HG02852 (cell line): ENCODE data around the gene H6PD.
"Not testable (repeated sequence)": the region's sequence is repeated elsewhere in the genome, so short reads cannot be mapped to it uniquely, and the experiment has no call there.

ENCODE experiments used
- ATAC-seq: cut with Tn5 transposase; IDR thresholded peaks from one replicate; pipeline ENCODE4 v1.9.1; 2021; ENCODE audit warnings: mild to moderate bottlenecking, moderate library complexity; ENCODE audit not compliant: unreplicated experiment

H6PD gene

DNA sequence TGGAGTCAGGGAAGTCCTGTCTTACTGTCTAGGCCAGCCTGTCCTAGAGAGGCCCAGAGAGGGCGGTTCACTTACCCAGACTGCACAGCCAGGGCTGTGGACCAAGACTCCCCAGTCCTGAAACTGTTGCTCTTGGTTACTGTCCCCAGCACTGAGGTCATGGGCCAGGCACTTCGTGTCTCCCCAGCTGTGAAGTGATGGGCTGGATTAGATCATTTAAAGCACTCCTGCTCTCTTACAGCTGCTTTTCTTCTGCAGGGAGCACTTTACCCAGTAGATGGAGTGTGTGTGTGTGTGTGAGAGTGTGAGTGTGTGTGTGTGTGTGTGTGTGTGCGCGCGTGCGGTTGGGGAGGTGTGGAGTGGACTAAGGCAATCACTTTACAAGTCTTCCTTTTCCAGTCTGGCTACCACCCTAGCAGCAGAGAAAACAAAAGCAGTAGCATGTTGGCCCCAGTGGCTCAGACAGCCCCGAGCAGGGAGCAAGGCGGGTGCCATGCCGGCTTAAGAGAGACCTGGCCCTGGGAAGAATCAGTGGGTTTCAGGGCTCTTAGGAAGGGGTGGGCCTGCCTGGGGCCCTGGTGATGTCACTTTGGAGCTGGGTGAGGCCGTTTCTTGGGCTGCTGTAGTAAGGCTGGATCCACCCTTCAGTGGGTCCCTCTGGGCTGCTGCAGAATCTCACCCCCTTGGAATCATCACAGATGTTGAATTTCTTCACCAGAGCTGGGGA lies 60.5 kb downstream of the H6PD start:
- ATAC-seq: no peak

- ATAC-seq: no peak
Observed at GRCh38 chr1:9295884-9296283, 61.3 kb downstream of the H6PD start.

GRCh38 chr1:9296850-9297249 lies 62.3 kb downstream of the H6PD start:
- ATAC-seq: no peak

DNA sequence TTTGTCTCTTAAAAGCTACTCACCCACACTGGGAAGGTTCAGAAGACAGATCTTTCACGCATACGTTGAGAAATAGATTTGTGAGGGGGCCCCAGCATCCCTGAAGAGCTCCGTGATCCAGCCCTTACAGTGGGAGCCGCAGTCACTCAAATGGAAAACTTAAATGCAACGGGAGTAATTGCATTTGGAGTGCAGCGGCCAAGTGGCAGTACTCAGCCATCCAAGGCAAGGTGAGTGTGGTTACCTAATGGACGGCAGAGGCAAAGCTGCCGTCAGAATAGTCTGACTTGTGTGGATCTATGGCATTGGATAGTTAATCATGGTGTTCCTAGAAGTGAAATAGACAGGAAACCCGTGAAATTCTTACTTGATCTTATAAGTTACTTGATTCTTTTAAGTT lies 63.3 kb downstream of the H6PD start:
- no peak for ATAC-seq

DNA sequence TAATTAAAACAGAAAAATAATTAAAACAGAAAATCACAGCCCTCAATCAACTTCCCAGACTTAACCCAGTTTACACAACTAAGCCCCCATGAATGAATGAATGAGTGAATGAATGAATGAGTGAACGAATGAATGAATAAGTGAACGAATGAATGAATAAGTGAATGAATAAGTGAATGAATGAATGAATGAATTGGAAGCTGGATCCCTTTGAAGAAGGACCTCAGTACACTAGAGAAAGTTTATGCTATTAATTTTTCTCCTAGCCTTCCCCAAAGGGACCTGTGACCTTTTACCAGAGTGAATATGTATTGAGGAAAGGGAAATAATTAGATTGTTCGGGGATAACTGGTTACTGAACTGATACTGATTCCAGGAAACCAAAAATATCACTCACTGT lies 63.7 kb downstream of the H6PD start:
- no peak for ATAC-seq

- ATAC-seq: not testable (repeated sequence)
Observed at GRCh38 chr1:9299571-9300541, 65.3 kb downstream of the H6PD start.

DNA sequence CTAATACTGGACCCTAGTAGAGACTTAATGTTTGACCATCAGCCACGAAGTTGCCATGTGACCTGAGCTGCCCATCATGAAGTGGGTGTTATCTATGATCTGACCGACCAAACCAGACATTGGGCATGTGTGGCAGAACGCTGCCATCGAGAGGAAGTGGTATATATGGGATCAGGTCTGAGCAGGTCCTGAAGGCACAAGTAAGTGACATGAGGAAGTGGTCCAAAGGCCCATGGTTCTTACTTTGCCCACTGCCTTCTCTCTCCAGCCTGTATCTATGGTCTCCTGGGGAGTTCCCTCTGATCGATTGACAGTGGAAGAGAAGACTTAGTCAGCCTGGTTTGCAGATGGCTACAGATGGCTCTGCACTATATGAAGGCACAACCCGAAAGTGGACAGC lies 66.0 kb downstream of the H6PD start:
- ATAC-seq: no peak

DNA sequence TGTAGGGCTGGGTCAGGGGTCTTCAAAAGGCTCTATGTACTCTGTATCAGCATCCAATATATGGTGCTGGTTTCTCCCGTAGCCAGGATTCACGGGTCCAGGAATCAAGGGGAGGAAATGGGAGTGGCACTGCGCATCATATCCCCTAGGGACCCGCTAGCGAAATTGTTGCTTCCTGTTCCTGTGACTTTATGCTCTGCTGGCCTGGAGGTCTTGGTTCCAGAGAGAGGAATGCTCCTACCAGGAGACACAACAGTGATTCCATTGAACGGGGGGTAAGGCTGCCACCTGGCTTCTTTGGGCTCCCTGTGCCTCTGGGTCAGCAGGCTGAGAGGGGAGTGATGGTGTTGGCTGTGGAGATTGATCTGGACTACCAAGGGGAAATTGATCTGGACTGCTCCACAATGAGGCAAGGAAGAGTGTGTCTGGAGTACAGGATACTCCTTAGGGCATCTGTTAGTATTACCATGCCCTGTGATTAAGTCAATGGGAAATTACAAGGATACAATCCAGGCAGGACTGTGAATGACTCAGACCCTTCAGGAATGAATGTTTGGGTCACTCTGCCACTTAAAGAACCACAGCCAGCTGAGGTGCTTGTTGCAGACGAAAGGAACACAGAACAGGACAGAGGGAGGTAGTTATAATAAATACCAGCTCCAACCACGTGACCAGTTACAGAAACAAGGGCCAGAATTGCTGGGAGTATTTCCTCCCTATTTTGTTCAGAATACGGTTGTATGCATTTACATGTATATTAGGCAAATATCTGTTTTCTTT lies 68.4 kb downstream of the H6PD start:
- no peak for ATAC-seq

DNA sequence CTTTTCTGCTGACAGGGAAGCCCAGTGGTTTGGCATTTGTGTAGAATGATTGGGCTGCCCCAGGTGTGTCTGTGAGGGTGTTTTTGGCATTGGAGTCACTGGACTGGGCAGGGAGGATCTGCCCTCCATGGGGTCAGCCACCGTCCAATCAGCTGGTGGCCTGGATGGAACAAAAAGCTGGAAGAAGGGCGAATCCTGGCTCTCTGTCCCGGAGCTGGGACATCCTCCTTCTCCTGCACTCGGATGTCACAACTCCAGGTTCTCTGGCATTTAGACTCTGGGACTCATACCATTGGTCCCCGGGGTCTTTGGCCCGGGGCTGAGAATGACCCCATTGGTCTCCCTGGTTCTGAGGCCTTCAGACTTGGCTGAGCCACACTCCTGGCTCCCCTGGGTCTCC lies 69.3 kb downstream of the H6PD start:
- ATAC-seq: no peak

DNA sequence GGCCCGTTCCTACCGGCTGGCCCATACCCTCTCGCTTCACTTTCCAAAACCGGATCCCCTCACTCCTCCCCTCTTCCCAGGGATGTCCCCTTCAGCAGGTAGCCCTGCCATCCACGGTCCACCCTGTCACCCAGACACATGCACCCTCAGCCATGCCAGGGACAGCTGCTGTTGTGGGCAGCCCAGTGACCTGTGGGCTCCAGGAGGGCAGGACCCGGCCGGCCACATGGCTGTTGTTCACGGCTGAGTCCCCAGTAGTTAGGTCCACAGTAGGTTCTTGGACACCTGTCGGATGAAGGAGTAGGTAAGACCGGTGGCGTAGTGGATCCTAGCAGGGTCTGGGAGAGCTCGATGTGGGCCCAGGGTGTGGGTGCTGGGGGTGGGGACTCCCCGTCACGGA lies 70.6 kb downstream of the H6PD start:
- ATAC-seq: no peak

- no peak for ATAC-seq
Observed at GRCh38 chr1:9306006-9306405, 71.4 kb downstream of the H6PD start.

GRCh38 chr1:9307303-9307702 lies 72.7 kb downstream of the H6PD start:
- no peak for ATAC-seq

DNA sequence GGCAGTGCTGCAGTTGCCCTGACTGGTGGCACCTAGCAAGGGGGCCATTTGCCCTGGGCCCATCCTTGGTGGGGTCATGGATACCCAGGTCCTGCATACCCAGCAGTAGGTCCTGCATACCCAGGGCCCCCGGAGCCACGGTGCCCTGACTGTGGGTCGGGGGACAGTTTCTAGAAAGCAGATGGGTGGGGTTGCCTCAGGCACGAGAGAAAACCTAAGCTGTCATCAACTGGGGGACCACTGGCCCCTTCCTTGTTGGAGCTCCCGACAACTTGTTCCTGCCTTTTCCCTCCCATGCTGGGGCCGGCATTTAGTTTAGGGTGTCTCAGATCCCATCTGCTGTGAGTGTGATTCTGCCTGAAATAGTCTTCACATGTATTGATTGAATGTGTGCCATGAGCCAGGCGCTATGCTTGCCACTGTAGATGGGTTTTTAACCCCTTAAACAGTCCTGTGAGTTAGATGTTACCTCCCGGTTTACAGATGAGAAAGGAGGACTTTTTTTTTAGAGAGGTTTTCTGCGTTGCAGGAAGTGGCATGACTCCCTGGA lies 73.7 kb downstream of the H6PD start:
- ATAC-seq: no peak

- no peak for ATAC-seq
Observed at GRCh38 chr1:9309080-9309479, 74.5 kb downstream of the H6PD start.

DNA sequence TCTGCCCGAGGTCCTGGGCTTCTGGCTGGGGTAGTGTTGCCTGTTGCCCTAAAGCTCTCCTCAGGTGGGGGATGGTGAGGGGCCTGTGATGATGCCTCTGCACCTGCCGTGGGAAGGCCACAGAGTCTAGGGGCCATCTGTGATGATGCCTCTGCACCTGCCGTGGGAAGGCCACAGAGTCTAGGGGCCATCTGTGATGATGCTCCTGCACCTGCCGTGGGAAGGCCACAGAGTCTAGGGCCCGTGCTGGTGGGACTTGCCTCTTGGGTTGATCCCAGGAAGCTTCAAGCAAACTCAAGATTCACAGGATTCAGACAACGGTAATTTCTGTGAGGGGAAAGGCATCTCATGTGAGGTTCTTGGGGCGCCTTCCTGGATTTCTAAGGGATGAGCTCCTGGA lies 75.4 kb downstream of the H6PD start:
- ATAC-seq: no peak

GRCh38 chr1:9311029-9311428 lies 76.5 kb downstream of the H6PD start:
- ATAC-seq: no peak

DNA sequence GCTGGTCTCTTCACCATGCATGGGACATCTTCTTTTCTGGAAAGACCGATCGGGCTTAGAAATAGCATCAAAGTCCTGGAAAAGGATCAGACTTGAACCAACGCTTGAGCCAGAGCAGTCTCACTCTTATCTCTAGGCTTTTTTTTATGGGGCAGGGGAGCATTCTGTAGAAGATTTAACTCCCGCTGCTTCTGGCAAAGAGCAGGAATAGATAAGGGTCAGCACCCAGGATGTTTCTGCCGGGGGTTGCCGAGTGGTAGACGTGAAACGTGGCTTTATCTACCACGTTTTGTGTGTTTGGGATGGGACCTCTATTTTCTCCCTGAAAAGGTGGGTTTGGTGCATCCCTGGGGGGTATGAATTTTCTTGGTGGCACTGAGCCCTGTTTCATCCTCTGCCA lies 76.9 kb downstream of the H6PD start:
- no peak for ATAC-seq

DNA sequence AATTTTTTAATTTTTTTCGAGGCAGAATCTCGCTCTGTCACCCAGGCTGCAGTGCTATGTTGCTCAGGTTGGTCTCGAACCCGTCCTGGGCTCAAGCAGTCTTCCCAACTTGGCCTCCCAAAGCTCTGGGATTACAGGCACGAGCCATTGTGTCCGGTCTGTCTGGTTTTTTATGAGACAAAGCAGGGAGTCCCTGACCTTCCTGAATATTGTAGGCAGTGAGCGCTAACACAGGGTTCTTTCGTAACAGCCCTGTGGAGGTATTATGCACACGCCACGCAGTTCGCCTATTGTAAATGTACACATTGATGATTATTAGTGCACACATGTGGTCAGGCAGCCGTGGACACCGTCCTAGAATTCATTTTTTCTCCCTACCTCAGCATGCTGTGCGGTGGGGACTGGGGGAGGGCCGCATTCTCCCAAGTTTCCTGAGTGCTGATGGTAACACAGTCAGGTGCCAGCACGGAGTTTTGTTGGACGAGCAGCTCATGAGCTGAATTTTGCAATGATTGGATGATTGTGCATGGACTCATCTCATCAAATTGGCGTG lies 77.7 kb downstream of the H6PD start:
- no peak for ATAC-seq

DNA sequence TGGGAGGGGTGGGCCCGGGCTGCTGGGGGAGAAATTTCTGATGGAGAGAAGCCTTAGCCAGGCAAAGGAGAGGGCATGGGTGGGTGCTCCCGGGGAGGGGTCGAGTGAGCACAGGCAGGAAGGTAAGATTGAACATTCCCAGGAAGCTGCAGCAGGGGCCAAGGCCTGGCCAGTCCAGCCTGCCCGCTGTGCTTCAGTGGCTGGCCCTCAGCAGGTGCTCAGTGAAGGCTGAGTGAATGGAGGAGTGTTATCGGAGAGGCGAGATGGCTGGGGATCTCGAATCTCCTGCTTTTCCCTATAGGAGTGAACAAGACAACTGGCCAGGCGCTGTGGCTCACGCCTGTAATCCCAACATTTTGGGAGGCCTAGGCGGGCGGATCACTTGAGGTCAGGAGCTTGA lies 79.0 kb downstream of the H6PD start:
- no peak for ATAC-seq

DNA sequence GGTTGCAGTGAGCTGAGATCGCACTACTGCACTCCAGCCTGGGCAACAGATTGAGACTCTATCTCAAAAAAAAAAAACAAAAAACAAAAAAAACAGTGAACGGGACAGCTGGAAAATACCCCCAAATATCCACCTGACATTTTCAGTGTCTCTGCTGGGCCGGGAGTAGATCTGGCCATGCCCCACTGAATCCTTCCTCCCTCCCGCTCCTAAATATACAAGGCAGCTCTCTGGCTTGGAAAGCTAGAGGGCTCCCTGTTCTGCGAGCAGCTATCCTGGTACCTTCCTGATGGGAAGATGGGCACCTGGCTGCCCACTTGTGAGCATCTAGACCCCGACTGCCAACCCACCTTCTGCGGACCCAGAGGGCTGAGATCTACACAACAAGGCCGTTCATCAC lies 79.5 kb downstream of the H6PD start:
- no peak for ATAC-seq
